IPS-15b (cell line): ENCODE measurements around the gene PAM16.

Experiments
- H3K27me3 ChIP-seq: one replicate; pipeline ENCODE4 v1.6.1; 2013; ENCODE audit warnings: low read length; ENCODE audit not compliant: control insufficient read depth, insufficient read depth
- H3K36me3 ChIP-seq: one replicate; pipeline ENCODE4 v1.6.1; 2013; ENCODE audit warnings: low read length; ENCODE audit not compliant: control insufficient read depth, insufficient read depth
- H3K4me1 ChIP-seq: one replicate; pipeline ENCODE4 v1.6.1; 2013; ENCODE audit warnings: mild to moderate bottlenecking, low read length; ENCODE audit not compliant: control insufficient read depth, insufficient read depth
- H3K4me3 ChIP-seq: one replicate; pipeline ENCODE4 v1.5.1; 2013; ENCODE audit warnings: low read depth, low read length
- H3K9ac ChIP-seq: one replicate; pipeline ENCODE4 v1.6.1; 2013; ENCODE audit warnings: low read depth, mild to moderate bottlenecking, low read length
- H3K9me3 ChIP-seq: one replicate; pipeline ENCODE4 v1.6.1; 2013; ENCODE audit warnings: mild to moderate bottlenecking, low read length; ENCODE audit not compliant: control insufficient read depth, insufficient read depth

The PAM16 gene

DNA sequence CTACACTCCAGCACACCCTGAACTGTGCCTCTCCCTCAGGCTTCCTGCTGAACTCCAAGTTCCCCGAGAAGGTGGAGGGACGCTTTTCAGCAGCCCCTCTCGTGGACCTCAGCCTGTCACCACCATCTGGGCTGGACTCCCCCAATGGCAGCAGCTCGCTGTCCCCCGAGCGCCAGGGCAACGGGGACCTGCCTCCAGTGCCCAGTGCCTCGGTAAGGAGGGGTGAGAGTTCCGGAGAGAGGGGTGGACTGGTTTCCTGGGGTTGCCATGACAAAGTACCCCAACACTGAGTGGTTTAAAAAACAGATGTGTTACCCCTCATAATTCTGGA, 17.8 kb downstream of the PAM16 start:
- Histone ChIP-seq H3K27me3 (no peaks in the 10 kb centered on the region), H3K9ac (no peak overlapping the region), H3K4me1 (no peaks in the 10 kb centered on the region), H3K9me3 (no peaks in the 10 kb centered on the region), H3K4me3 (no peak overlapping the region), H3K36me3 (peaks cover 19% of the 10 kb centered on the region)

DNA sequence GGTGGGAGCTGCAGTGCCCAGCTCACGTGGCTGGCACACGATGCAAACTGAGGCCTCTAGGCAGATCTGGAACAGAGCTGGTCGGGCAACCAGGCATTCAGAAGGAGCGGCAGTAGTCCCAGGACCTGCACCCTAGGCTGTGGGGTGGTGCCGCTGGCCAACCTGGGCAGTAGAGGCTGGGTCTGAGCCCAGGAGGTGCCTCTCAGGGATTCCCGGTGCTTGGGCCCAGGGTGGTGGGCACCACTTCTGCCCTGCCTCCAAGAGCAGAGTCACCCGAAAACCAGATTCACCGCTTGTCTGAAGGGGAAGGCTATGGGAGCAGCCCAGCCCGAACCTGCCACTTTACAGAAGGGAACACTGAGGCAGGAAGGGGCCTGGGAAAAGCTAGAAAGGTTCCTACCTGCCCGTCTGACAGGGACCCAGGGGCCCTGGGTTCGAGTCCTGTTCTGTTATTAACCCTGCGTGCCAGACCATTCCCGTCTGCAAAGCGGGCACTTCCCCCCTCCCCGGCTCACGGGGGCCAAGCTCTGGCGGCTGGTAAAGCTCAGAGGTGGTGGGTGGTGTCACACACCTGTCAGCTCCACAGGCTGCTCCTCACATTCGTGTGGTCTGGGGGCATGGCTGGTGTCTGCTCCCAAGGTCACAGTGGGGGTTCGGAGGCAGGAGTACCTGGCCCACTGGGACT, 18.4 kb downstream of the PAM16 start:
- peaks cover 17% of the 10 kb centered on the region for H3K36me3 ChIP-seq
- no peak overlapping the region for H3K9ac ChIP-seq

DNA sequence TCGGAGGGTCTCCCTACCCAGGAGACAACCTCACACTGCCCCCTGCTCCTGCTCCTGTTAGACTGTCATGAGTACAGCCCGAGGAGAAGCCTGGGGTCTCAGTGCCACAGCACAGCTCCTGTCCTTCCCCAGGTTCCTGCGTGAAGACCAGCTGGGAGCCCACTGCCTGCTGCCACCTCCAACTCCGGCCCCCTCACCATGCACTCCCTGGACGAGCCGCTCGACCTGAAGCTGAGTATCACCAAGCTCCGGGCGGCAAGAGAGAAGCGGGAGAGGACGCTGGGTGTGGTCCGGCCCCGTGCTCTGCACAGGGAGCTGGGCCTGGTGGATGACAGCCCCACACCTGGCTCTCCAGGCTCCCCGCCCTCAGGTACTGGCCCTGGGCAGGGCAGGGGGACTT, 19.0 kb downstream of the PAM16 start:
- H3K9ac ChIP-seq, result no peak overlapping the region

More for the DNA sequence above, 18.4 kb downstream of the PAM16 start:
- H3K4me1 ChIP-seq, result no peaks in the 10 kb centered on the region
- no peak overlapping the region for H3K4me3 ChIP-seq
- H3K27me3 ChIP-seq, result no peaks in the 10 kb centered on the region
- H3K9me3 ChIP-seq, result no peaks in the 10 kb centered on the region

DNA sequence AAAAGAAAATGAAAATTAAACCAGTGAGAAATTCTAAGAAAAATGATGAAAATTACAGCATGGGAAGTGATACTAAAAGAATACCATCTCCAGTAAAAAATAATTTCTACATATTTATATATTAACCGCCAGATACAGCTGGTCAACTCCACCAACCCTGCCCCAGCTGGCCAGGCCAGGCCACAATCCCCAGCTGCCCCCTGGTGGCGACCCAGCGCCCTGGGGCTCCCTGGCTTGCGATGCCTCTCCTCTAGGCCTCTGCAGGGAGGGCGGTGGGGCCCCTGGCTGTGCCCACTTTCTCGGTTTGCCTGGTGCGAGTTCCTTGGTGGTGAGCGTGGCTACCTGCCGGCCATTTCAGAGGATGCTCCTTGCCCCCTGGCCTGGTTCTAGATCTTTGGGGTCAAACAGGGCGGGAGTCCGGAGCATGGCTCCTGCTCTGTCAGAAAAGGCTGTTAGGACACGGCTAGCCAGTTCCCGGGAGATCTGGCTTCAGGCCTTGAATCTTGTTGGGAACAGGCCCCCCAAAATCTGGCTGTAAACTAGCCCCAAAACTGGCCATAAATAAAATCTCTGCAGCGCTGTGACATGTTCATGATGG, 20.7 kb downstream of the PAM16 start:
- H3K27me3 ChIP-seq, result no peaks in the 10 kb centered on the region
- H3K4me3 ChIP-seq, result no peak overlapping the region
- peaks cover 4% of the 10 kb centered on the region for H3K4me1 ChIP-seq
- H3K36me3 ChIP-seq, result peaks cover 7% of the 10 kb centered on the region
- H3K9me3 ChIP-seq, result no peaks in the 10 kb centered on the region
- H3K9ac ChIP-seq, result no peak overlapping the region

More for the DNA sequence above, 19.0 kb downstream of the PAM16 start:
- H3K9me3 ChIP-seq, result no peaks in the 10 kb centered on the region
- H3K27me3 ChIP-seq, result no peaks in the 10 kb centered on the region
- no peak overlapping the region for H3K4me3 ChIP-seq
- peaks cover 11% of the 10 kb centered on the region for H3K36me3 ChIP-seq
- H3K4me1 ChIP-seq, result peaks cover 2% of the 10 kb centered on the region

DNA sequence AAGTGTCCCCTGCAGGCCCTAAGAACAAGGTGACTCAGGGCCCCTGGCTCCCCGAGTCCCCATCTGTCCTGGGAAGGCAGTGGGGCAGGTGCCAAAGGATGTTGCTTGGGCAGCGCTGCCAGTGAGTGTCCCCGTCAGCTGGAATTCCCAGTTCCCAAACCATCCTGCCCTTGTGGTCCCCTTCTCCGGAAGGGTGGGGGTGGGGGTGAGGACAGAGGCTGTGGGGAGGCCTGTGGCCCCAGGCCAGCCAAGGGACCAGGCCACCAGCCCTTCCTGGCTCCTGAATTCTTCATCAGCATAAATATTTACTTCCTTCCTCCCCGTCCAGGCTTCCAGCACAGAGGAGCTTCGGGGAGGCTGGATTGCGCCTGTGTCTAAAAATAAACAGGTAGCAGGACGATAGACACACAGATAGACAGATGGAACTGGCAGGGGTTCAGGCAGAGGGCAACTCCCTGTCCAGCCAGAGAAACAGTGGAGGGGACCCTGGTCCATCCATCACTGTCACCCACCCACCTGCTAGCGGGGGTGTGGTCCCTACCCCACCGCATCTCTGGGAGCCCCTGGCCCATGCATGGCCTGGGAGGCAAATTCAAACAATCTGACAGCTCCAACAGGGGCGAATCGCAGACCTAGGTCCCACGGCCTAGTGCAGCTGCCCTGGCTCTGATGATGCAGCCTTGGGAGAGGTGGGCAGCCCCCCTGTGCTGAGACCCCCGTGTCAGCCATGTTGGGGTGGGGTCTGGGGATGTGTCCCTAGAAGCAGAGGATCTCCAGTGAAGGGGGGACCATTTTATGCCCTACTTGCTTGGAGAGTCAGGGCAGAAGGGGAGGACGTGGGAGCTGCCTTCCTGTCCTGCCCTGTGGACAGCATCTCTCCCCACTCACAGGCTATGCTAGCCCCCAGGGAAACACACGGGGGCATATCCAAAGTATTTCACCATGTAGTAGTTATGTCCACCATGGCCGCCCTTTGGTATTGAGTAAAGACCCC, 22.0 kb downstream of the PAM16 start:
- no peaks in the 10 kb centered on the region for H3K27me3 ChIP-seq
- H3K9ac ChIP-seq, result peak overlapping the region; percentile 65
- peaks cover 4% of the 10 kb centered on the region for H3K36me3 ChIP-seq
- H3K9me3 ChIP-seq, result no peaks in the 10 kb centered on the region
- H3K4me3 ChIP-seq, result no peak overlapping the region
- H3K4me1 ChIP-seq, result peaks cover 8% of the 10 kb centered on the region

DNA sequence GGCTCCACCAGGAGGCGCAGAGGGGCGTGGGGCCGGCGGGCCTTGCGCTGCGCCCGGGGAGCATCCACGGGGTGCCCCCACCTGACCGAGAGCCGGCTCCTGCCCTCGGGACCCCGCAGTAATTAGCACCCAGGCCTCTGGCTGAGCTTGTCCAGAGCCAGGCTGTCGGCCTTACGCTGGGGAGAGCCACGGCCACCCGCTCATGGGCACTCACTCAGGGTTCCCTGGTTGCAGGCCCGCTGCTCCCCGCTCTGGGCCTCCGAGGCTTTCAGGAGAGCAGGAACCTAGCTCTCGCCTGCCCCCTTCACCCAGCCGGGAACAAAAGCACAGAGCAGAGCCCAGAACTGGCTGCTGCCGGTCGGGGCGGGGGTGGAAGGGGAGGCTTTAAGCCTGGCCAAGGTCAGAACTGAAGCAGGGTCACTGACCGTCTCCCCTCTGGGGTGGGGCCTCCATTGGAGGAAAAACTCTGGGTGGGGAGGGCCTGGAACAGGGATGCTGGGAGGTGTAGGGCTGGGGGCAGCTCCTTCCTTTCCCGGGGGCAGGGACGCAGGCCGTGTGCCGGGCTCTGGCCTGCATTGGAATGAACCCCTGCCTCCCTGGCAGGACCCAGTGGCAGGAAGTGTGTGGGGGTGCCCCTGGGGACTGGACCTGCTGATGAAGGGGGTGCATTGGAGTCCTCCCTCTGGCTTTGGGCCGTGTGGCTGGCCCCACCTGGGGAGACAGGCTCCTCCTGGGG, 22.9 kb downstream of the PAM16 start:
- Histone ChIP-seq H3K9me3 (no peaks in the 10 kb centered on the region), H3K27me3 (no peaks in the 10 kb centered on the region), H3K4me1 (peaks cover 12% of the 10 kb centered on the region), H3K9ac (peak overlapping the region; percentile 65), H3K4me3 (peak overlapping the region; percentile 48), H3K36me3 (peaks cover 4% of the 10 kb centered on the region)

DNA sequence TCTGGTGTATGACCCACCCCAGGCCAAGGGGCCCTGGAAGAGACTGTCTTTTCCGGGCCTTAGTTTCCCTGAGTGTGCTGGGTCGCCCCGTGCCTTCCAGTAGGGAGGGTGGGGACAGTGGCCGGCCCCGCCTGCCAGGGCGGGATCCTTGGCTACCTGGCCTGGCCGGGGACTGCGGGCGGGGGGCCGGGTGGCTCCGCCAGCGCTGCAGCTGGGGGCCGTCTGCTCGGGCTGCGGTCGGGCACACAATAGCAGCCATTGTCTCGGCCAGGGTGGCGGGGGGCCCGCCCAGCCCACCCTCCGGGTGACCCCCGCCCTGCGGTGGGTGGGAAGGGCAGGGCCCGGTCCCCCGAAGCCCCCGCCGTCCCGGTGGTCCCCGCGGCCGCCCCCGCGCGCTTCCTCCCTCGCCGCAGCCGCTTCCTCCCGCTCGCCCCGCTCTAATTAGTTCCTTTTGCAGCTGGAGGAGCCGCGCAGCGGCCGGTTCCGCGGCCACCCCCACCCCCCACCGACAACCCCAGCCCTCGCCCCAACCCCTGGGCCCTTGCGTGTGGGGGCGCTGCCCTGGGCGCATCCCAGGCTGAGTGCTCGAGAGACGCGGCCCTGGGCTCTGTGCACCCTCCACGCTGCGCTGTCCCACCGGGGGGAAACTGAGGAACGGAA, 23.6 kb downstream of the PAM16 start:
- H3K4me1 ChIP-seq, result peaks cover 12% of the 10 kb centered on the region
- no peaks in the 10 kb centered on the region for H3K27me3 ChIP-seq
- peaks cover 3% of the 10 kb centered on the region for H3K36me3 ChIP-seq
- peak overlapping the region; percentile 48 for H3K4me3 ChIP-seq
- no peaks in the 10 kb centered on the region for H3K9me3 ChIP-seq
- peak overlapping the region; percentile 65 for H3K9ac ChIP-seq

DNA sequence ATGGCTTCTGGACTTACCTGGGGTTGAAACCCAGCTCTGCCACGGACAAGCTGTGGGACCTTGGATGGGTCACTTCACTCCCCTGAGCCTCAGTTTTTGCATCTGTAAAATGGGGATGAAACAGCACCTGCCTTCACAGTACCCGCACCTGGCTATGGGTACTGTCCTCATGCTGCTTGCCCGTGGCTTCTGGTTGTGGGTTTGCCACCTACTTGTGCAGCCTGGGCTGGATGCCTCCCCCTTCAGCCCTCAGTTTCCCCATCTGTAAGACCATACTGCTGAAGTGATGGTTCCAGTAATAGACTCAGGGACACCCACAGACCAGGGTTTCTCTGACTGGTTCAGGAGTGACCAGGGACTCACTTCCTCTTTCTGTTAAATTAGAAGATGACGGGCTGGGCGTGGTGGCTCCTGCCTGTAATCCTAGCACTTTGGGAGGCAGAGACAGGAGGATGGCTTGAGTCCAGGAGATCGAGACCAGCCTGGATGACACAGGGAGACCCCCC, 25.8 kb downstream of the PAM16 start:
- no peak overlapping the region for H3K4me3 ChIP-seq
- H3K36me3 ChIP-seq, result no peaks in the 10 kb centered on the region
- H3K4me1 ChIP-seq, result peaks cover 12% of the 10 kb centered on the region
- H3K27me3 ChIP-seq, result no peaks in the 10 kb centered on the region
- no peaks in the 10 kb centered on the region for H3K9me3 ChIP-seq
- no peak overlapping the region for H3K9ac ChIP-seq

DNA sequence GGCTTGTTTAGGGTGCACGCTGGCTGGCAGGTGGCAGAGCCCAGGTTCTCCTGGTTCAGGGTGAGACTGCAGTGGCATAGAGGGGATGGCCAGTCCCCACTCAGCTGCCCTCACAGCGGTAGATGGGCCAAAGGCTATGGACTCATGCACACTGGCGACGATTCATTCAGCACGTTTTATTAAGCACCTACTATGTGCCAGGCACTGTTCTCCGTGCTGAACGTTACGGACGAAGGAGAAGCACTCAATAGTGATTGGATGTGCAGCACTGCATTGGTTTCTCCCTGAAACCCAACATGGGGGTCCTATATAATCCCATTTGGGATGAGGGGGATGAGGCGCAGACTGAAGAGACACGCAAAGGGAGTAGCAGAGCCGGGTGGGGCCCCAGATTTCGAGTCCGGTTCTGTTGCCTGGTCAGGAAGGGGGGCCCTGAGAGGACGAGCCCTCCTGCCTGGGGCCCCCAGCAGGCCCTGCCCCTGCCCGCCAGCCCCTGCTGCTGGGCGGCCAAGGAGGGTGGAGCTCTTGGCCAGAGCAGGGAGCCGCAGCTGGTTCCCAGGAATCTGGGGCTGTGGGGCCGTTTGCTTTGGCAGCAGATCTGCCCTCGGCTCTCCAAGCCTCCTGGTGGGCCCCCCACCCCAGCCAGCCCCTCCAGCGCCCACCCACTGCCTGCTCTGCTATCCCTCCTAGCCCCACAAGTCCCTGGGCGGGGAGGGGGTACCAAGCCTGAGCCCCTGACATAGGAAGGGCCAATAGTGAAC, 26.4 kb downstream of the PAM16 start:
- Histone ChIP-seq H3K4me3 (no peak overlapping the region), H3K9me3 (no peaks in the 10 kb centered on the region), H3K4me1 (peaks cover 12% of the 10 kb centered on the region), H3K36me3 (no peaks in the 10 kb centered on the region), H3K27me3 (no peaks in the 10 kb centered on the region), H3K9ac (no peak overlapping the region)

DNA sequence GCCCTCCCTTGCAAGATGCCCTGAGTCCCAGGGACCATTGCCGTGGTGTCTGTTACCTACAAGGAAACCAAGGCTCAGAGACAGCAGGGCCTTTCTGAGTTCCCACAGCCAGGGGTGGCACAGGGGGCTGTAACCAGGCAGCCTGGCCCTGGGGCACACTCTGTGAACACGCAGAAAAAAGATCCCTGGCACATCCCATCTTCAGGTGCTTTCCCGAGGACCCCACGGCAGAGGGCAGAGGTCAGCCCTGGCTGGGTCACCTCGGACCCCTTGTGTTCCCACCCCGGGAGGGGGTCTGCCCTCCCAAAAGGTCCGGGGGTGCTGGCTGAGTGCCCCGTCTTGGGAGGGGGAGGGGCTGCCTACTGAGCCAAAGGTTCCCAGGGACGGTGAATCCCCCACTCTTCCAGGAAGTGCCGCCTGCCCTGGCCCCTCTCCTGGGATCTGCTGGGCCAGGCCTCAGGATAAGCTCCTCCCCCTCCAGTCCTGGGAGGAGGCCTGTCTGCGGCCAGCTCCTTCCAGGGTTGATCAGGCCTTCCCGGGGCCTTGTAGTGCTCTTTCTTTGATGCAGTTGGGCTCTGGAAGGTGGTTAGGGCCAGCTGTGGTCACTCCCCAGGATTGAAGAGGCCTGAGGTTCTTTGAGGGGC, 27.2 kb downstream of the PAM16 start:
- H3K9ac ChIP-seq, result no peak overlapping the region
- no peaks in the 10 kb centered on the region for H3K9me3 ChIP-seq
- H3K27me3 ChIP-seq, result no peaks in the 10 kb centered on the region
- no peak overlapping the region for H3K4me3 ChIP-seq
- no peaks in the 10 kb centered on the region for H3K36me3 ChIP-seq
- H3K4me1 ChIP-seq, result peaks cover 16% of the 10 kb centered on the region
